NB4 (cell line): ENCODE measurements around the gene MYOF.

Experiments
- DNase-seq: peaks from one replicate; pipeline ENCODE4 v3.0.0; 2010; ENCODE audit warnings: low read depth
- H3K4me3 ChIP-seq: one replicate; pipeline ENCODE4 v1.5.1; 2011; ENCODE audit warnings: mild to moderate bottlenecking, low read depth, low read length, moderate library complexity
- CTCF ChIP-seq: IDR thresholded peaks from one replicate; pipeline ENCODE4 v1.5.1; 2012; ENCODE audit warnings: low read depth, low read length
- MAX ChIP-seq: IDR thresholded peaks from 2 replicates; pipeline ENCODE4 v1.6.1; 2011; ENCODE audit warnings: low read depth, low read length
- MYC ChIP-seq: IDR thresholded peaks from 2 replicates; pipeline ENCODE4 v1.6.1; 2011; ENCODE audit warnings: low read depth, low read length
- POLR2A ChIP-seq: IDR thresholded peaks from 2 replicates; pipeline ENCODE4 v1.6.1; 2011; ENCODE audit warnings: mild to moderate bottlenecking; ENCODE audit not compliant: insufficient read length; ENCODE audit errors: extremely low read depth

MYOF gene

DNA sequence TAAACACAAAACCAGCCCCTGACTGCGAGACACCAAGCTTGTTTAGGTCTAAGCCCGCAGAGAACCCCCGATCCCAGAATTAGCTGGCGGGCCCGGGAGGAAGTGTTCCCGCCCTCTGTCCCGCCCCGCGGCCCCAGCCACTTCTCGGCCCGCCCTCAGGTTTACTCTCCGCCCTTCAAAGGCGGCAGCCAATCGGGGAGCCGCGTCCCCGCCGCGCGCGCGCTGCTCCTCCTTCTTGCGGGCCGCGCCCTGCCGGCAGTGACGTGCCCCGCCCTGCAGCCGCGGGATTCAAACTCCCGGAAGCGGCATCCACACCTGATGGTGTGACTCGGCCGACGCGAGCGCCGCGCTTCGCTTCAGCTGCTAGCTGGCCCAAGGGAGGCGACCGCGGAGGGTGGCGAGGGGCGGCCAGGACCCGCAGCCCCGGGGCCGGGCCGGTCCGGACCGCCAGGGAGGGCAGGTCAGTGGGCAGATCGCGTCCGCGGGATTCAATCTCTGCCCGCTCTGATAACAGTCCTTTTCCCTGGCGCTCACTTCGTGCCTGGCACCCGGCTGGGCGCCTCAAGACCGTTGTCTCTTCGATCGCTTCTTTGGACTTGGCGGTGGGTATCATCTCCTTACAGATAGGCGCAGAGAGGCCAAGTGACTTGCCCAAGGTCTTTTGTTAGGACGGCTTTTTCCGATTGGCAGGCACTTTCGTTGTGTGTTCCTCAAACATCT is 14.3 kb upstream of the MYOF start, which contains the start of gene CEP55:
Gene CEP55, plus strand, starts transcription at position 291 of the 720 bp plus-strand sequence. CDS start 3,440 bp downstream, outside the sequence.
- peak; percentile 98 for DNase-seq
- TF ChIP-seq MYC (peak; percentile 79), CTCF (no peak), POLR2A (peak; percentile 69), MAX (peak; percentile 88)
- peak within 1 kb of the TSS; percentile 91 for H3K4me3 ChIP-seq

- DNase-seq, result peak; percentile 44
- peak overlapping the region; percentile 91 for H3K4me3 ChIP-seq
- TF ChIP-seq CTCF, result no peak
- TF ChIP-seq MYC, result no peak
- TF ChIP-seq MAX, result no peak
Measured at GRCh38 chr10:93495654-93496321, 13.7 kb upstream of the MYOF start.

- H3K4me3 ChIP-seq, result no peak overlapping the region
- no peak for DNase-seq
- TF ChIP-seq CTCF (no peak), POLR2A (no peak), MYC (no peak), MAX (no peak)
Measured at GRCh38 chr10:93494494-93494893, 12.4 kb upstream of the MYOF start.

DNA sequence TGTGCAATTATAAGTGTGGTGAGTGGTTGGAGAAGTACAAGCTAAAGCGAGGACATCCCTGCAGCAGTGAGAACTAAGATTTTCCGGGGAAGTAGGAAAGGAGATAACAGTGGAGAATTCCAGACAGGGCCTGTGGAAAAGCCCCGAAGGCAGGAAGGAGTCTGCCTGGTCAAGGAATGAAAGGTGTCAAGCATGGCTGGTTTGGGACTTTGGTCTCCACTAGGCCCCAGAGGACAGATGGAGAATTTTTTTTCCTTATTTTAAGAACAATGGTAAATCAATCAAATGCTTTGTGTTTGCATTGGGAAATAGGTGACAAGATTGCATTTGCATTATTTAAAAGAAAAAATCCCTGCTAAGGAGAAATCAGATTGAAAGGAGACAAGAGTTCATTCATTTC is 11.0 kb upstream of the MYOF start:
- TF ChIP-seq POLR2A, result no peak
- no peak for TF ChIP-seq CTCF
- TF ChIP-seq MAX, result no peak
- no peak for TF ChIP-seq MYC
- no peak overlapping the region for H3K4me3 ChIP-seq
- no peak for DNase-seq

- no peak for TF ChIP-seq POLR2A
- no peak for DNase-seq
- H3K4me3 ChIP-seq, result no peak overlapping the region
Measured at GRCh38 chr10:93491602-93492121, 9.5 kb upstream of the MYOF start.

DNA sequence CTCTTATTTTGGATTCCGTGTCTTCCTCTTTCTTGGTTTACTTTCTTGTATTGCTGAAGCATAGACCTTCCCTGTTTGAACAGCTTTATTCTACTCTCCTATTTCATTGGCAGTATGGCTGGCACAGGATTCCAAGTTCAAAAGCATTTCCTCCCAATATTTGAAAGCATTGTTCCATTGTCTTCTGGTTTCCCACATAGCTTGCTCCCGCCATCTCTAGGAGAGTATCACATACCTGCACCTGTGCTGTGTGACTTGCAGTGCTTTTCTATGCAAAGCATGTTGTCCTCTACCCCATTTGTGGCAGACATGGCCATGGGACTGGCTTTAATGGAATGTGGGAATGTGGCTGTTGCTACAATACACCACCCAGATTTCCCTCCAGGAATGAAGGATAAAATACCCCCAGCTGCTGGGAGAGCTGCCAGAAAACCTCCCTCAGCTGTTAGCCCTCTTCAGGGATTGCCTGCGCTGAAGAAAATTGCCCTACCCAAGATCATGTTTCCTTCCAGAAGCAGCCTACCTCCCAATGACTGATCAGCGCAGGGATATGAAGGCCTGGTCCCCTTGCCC is 6.9 kb upstream of the MYOF start:
- no peak overlapping the region for H3K4me3 ChIP-seq
- TF ChIP-seq POLR2A, result no peak
- no peak for TF ChIP-seq MAX
- TF ChIP-seq CTCF, result no peak
- no peak for TF ChIP-seq MYC
- no peak for DNase-seq
